WTC11 (cell line): ENCODE results near the gene UBAC2. TPM values are rescaled to one million over a fixed set of nuclear protein-coding genes. Genes with fewer than 3 reads are reported as not detected.

Experiments
- ATAC-seq: fragments of 200-7000 bp; cut with Tn5 transposase; 2 replicates; pipeline ENCODE4 v1.10.0; 2021; ENCODE audit warnings: mild to moderate bottlenecking, moderate library complexity
- CTCF ChIA-PET: fragments of 300-600 bp; sonication (Branson Sonifier 250); formaldehyde crosslinking; loops from one replicate; lab custom pipeline; 2021; ENCODE audit warnings: antibody characterized with exemption; lab: Charles Lee
- POLR2A ChIA-PET: fragments of 350-600 bp; sonication (Branson Sonifier 250); formaldehyde crosslinking; loops from one replicate; lab custom pipeline; 2021; ENCODE audit warnings: antibody characterized with exemption; lab: Charles Lee
- DNase-seq: peaks from one replicate; pipeline ENCODE4 v3.0.0; 2021; ENCODE audit warnings: low spot score
- H3K27ac Mint-ChIP-seq: 2 replicates; pipeline ENCODE4 v1.8.0; 2021; ENCODE audit warnings: mixed read lengths
- H3K27me3 Mint-ChIP-seq: 2 replicates; pipeline ENCODE4 v1.8.0; 2021; ENCODE audit warnings: low read depth, mild to moderate bottlenecking, moderate library complexity, mixed read lengths
- H3K36me3 Mint-ChIP-seq: 2 replicates; pipeline ENCODE4 v1.8.0; 2021; ENCODE audit warnings: mixed read lengths
- H3K4me1 Mint-ChIP-seq: 2 replicates; pipeline ENCODE4 v1.8.0; 2022; ENCODE audit warnings: mixed read lengths
- H3K4me3 Mint-ChIP-seq: 2 replicates; pipeline ENCODE4 v1.8.0; 2021; ENCODE audit warnings: mild to moderate bottlenecking, moderate library complexity, mixed read lengths
- H3K9me3 Mint-ChIP-seq: 2 replicates; pipeline ENCODE4 v1.8.0; 2021; ENCODE audit warnings: mixed read lengths
- FOXK1 ChIP-seq: sonication (generic); formaldehyde crosslinking; IDR thresholded peaks from 2 replicates; pipeline ENCODE4 v1.8.0; 2022; ENCODE audit warnings: mild to moderate bottlenecking, moderate library complexity, missing genetic modification reagents
- GABPB1 ChIP-seq: sonication (generic); formaldehyde crosslinking; IDR thresholded peaks from 2 replicates; pipeline ENCODE4 v1.8.1; 2023; ENCODE audit warnings: mild to moderate bottlenecking, missing genetic modification reagents
- JAZF1 ChIP-seq: fragments of 250-450 bp; sonication (Bioruptor Pico); IDR thresholded peaks from 2 replicates; pipeline ENCODE4 v1.9.0; 2021; ENCODE audit warnings: moderate library complexity, mild to moderate bottlenecking, inconsistent platforms
- JUN ChIP-seq: sonication (generic); formaldehyde crosslinking; IDR thresholded peaks from 2 replicates; pipeline ENCODE4 v1.8.0; 2023; ENCODE audit warnings: mild to moderate bottlenecking, missing genetic modification reagents
- NFATC4 ChIP-seq: fragments of 250-450 bp; sonication (Bioruptor Pico); IDR thresholded peaks from 2 replicates; pipeline ENCODE4 v1.9.0; 2021; ENCODE audit warnings: mild to moderate bottlenecking
- NFYB ChIP-seq: sonication (generic); formaldehyde crosslinking; conservative IDR thresholded peaks from 2 replicates; pipeline ENCODE4 v1.8.0; 2022; ENCODE audit warnings: low read depth, missing genetic modification reagents
- NR3C1 ChIP-seq: sonication (generic); formaldehyde crosslinking; conservative IDR thresholded peaks from 2 replicates; pipeline ENCODE4 v1.8.1; 2023; ENCODE audit warnings: low read depth, mild to moderate bottlenecking, missing genetic modification reagents
- TCF7 ChIP-seq: sonication (generic); formaldehyde crosslinking; IDR thresholded peaks from 2 replicates; pipeline ENCODE4 v1.8.0; 2022; ENCODE audit warnings: mild to moderate bottlenecking, low read depth, missing genetic modification reagents, moderate library complexity
- TEAD4 ChIP-seq: sonication (generic); formaldehyde crosslinking; IDR thresholded peaks from 2 replicates; pipeline ENCODE4 v1.8.0; 2022; ENCODE audit warnings: mild to moderate bottlenecking, missing genetic modification reagents
- ZNF232 ChIP-seq: sonication (generic); formaldehyde crosslinking; IDR thresholded peaks from 2 replicates; pipeline ENCODE4 v1.8.0; 2022; ENCODE audit warnings: mild to moderate bottlenecking, missing genetic modification reagents
- total RNA-seq: library from RNA; stranded (reverse); gene quantifications from 3 replicates; pipeline ENCODE4 v1.2.3, GENCODE V29; 2021
- TF ChIP-seq, protein P1 (sequence below): sonication (generic); formaldehyde crosslinking; IDR thresholded peaks from 2 replicates; pipeline ENCODE4 v1.8.0; 2022; ENCODE audit warnings: missing genetic modification reagents
- TF ChIP-seq, protein P2 (sequence below): sonication (generic); formaldehyde crosslinking; IDR thresholded peaks from 2 replicates; pipeline ENCODE4 v1.8.0; 2023; ENCODE audit warnings: missing genetic modification reagents
- TF ChIP-seq, protein P3 (sequence below): fragments of 250-450 bp; sonication (Bioruptor Pico); conservative IDR thresholded peaks from 2 replicates; pipeline ENCODE4 v1.9.0; 2021; ENCODE audit warnings: mild to moderate bottlenecking
- TF ChIP-seq, protein P4 (sequence below): sonication (generic); formaldehyde crosslinking; IDR thresholded peaks from 2 replicates; pipeline ENCODE4 v1.8.1; 2022; ENCODE audit warnings: missing genetic modification reagents, borderline replicate concordance
- TF ChIP-seq, protein P5 (sequence below): sonication (generic); formaldehyde crosslinking; IDR thresholded peaks from 2 replicates; pipeline ENCODE4 v1.8.1; 2023; ENCODE audit warnings: mild to moderate bottlenecking, missing genetic modification reagents
- TF ChIP-seq, protein P6 (sequence below): sonication (generic); formaldehyde crosslinking; IDR thresholded peaks from 2 replicates; pipeline ENCODE4 v1.8.1; 2023; ENCODE audit warnings: mild to moderate bottlenecking, moderate library complexity, missing genetic modification reagents

UBAC2 gene
- total RNA-seq, 1 experiment from 2014 or later: 64.7 TPM

DNA sequence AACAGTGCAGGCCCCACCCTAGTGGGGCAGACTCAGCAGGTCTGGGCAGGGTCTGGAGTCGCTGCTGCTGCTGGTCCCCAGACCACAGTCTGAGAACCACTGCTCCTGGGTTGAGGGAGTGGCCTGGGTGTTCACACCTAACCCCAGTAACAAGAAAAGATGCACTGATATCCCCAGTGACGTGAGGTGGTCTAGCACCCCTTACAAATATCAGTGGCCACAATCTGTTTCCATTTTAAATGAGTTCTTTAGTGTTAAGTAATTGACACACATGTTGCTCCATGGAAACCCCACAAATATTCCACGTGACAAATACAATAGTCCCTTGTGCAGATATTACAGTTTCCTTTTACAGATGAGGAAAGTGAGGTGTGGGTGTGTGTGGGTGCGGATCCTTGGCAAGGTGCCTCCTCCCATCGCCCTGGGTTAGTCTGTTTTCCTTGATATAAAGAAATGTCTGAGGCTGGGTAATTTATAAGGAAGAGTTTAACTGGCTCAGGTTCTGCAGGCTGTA lies 202.9 kb downstream of the UBAC2 start:
- DNase-seq: no peak
- ATAC-seq: no peak
- CTCF ChIA-PET: no interaction called here
- Mint-ChIP-seq H3K4me1 (peaks cover 13% of the 10 kb centered on the region), H3K9me3 (peaks cover 12% of the 10 kb centered on the region; the same call in 1 of the 2 replicates), H3K27me3 (peaks cover 15% of the 10 kb centered on the region; the same call in 1 of the 2 replicates), H3K27ac (no peak overlapping the region; the same call in 1 of the 2 replicates), H3K4me3 (no peak overlapping the region)
- POLR2A ChIA-PET: no interaction called here
- TF ChIP-seq, protein P1, sequence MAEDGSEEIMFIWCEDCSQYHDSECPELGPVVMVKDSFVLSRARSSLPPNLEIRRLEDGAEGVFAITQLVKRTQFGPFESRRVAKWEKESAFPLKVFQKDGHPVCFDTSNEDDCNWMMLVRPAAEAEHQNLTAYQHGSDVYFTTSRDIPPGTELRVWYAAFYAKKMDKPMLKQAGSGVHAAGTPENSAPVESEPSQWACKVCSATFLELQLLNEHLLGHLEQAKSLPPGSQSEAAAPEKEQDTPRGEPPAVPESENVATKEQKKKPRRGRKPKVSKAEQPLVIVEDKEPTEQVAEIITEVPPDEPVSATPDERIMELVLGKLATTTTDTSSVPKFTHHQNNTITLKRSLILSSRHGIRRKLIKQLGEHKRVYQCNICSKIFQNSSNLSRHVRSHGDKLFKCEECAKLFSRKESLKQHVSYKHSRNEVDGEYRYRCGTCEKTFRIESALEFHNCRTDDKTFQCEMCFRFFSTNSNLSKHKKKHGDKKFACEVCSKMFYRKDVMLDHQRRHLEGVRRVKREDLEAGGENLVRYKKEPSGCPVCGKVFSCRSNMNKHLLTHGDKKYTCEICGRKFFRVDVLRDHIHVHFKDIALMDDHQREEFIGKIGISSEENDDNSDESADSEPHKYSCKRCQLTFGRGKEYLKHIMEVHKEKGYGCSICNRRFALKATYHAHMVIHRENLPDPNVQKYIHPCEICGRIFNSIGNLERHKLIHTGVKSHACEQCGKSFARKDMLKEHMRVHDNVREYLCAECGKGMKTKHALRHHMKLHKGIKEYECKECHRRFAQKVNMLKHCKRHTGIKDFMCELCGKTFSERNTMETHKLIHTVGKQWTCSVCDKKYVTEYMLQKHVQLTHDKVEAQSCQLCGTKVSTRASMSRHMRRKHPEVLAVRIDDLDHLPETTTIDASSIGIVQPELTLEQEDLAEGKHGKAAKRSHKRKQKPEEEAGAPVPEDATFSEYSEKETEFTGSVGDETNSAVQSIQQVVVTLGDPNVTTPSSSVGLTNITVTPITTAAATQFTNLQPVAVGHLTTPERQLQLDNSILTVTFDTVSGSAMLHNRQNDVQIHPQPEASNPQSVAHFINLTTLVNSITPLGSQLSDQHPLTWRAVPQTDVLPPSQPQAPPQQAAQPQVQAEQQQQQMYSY (CRISPR knock-in tag): no peak
- TF ChIP-seq, protein P2, sequence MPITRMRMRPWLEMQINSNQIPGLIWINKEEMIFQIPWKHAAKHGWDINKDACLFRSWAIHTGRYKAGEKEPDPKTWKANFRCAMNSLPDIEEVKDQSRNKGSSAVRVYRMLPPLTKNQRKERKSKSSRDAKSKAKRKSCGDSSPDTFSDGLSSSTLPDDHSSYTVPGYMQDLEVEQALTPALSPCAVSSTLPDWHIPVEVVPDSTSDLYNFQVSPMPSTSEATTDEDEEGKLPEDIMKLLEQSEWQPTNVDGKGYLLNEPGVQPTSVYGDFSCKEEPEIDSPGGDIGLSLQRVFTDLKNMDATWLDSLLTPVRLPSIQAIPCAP (CRISPR knock-in tag): no peak
- TF ChIP-seq NFYB: no peak
- no peak for TF ChIP-seq JUN (CRISPR knock-in tag)
- TF ChIP-seq JAZF1 (CRISPR knock-in tag): no peak
- no peak for TF ChIP-seq NFATC4 (CRISPR knock-in tag)
- no peak for TF ChIP-seq TEAD4 (CRISPR knock-in tag)
- TF ChIP-seq, protein P3, sequence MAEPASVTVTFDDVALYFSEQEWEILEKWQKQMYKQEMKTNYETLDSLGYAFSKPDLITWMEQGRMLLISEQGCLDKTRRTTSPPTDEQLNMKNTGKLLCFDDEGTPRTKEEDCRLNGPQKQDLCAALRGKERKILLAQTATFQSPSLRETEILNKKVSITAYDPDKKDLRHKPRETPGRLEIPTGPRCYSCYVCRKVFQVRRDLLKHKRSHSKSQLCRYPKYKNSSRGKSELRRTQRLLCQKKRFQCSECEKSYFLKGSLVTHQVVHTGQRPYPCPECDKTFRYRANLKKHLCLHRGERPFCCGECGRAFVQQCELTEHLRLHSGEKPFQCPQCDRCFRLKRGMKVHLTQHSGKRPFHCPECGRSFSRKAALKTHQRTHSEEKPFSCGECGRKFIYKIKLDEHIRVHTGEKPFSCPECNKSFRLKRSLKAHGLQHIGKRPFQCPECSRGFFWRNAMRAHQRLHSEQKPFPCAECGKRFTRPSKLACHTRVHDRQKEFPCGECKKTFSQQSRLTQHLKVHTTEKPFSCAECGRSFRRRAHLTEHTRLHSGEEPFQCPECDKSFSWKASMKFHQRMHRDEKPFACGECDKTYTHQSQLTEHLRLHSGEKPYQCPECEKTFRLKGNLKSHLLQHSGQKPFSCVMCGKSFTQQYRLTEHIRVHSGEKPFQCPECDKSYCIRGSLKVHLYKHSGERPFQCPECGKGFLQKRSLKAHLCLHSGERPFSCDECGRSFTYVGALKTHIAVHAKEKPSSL (CRISPR knock-in tag): no peak
- TF ChIP-seq, protein P4, sequence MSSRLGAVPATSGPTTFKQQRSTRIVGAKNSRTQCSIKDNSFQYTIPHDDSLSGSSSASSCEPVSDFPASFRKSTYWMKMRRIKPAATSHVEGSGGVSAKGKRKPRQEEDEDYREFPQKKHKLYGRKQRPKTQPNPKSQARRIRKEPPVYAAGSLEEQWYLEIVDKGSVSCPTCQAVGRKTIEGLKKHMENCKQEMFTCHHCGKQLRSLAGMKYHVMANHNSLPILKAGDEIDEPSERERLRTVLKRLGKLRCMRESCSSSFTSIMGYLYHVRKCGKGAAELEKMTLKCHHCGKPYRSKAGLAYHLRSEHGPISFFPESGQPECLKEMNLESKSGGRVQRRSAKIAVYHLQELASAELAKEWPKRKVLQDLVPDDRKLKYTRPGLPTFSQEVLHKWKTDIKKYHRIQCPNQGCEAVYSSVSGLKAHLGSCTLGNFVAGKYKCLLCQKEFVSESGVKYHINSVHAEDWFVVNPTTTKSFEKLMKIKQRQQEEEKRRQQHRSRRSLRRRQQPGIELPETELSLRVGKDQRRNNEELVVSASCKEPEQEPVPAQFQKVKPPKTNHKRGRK: no peak
- no peak for TF ChIP-seq TCF7 (CRISPR knock-in tag)
- TF ChIP-seq ZNF232 (CRISPR knock-in tag): no peak
- TF ChIP-seq, protein P5, sequence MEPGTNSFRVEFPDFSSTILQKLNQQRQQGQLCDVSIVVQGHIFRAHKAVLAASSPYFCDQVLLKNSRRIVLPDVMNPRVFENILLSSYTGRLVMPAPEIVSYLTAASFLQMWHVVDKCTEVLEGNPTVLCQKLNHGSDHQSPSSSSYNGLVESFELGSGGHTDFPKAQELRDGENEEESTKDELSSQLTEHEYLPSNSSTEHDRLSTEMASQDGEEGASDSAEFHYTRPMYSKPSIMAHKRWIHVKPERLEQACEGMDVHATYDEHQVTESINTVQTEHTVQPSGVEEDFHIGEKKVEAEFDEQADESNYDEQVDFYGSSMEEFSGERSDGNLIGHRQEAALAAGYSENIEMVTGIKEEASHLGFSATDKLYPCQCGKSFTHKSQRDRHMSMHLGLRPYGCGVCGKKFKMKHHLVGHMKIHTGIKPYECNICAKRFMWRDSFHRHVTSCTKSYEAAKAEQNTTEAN (CRISPR knock-in tag): no peak
- TF ChIP-seq GABPB1: no peak
- TF ChIP-seq, all 79 proteins: peak for 0
- no peaks in the 10 kb centered on the region for H3K36me3 Mint-ChIP-seq

DNA sequence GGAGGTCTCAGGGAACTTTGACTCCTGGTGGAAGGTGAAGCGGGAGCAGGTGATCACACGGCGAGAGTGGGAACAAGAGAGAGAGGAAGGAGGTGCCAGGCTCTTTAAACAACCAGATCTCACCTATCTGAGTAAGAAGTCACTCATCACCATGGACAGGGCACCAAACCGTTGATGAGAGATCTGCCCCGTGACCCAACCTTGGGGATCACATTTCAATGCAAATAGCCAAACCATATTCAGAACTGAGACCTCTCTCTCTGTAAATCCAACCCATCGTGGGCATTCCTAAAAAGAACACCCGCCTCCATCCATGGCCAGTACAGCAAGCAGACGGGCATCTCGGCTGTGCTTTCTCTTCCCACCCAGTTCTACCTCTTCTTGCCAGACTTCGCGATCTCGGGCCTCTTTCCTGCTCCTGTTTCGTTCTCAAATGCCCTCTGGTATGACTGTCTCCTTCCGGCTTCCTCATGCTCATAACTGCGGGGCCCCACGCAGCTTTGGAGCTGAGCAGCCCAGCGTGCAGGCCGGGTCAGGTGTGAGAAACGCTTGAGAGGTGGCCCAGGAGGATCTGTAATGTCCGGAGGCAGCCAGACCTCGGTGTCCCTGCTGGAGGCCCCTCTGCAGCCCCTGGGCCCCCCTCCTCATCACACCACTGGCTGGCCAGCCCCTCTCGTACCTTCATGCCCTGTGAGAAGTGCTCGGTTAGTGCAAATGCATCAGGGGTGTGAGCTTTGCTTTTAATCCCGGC lies 203.5 kb downstream of the UBAC2 start:
- ATAC-seq: peak; percentile 47
- no peaks in the 10 kb centered on the region for H3K36me3 Mint-ChIP-seq
- peaks cover 13% of the 10 kb centered on the region for H3K4me1 Mint-ChIP-seq
- peaks cover 17% of the 10 kb centered on the region; the same call in 1 of the 2 replicates for H3K9me3 Mint-ChIP-seq
- no peak overlapping the region; the same call in 1 of the 2 replicates for H3K27ac Mint-ChIP-seq
- ChIA-PET POLR2A (interaction anchor here (0.6 kb wide), 1 partner anchor 364 kb away, joined by 4 read pairs; no protein-coding TSS in a partner anchor), CTCF (no interaction called here)
- no peak overlapping the region for H3K4me3 Mint-ChIP-seq
- no peak for DNase-seq
- peaks cover 15% of the 10 kb centered on the region; the same call in 1 of the 2 replicates for H3K27me3 Mint-ChIP-seq
- TF ChIP-seq FOXK1 (CRISPR knock-in tag): no peak
- TF ChIP-seq, protein P6, sequence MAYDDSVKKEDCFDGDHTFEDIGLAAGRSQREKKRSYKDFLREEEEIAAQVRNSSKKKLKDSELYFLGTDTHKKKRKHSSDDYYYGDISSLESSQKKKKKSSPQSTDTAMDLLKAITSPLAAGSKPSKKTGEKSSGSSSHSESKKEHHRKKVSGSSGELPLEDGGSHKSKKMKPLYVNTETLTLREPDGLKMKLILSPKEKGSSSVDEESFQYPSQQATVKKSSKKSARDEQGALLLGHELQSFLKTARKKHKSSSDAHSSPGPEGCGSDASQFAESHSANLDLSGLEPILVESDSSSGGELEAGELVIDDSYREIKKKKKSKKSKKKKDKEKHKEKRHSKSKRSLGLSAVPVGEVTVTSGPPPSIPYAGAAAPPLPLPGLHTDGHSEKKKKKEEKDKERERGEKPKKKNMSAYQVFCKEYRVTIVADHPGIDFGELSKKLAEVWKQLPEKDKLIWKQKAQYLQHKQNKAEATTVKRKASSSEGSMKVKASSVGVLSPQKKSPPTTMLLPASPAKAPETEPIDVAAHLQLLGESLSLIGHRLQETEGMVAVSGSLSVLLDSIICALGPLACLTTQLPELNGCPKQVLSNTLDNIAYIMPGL: no peak
- TF ChIP-seq JAZF1 (CRISPR knock-in tag): no peak
- no peak for TF ChIP-seq NR3C1 (CRISPR knock-in tag)
